ENCODE data around the gene GNAL. TPM values are rescaled to one million over a fixed set of nuclear protein-coding genes. Genes with fewer than 3 reads are reported as not detected.

GNAL gene
- polyA plus RNA-seq, 12 donors: 1.1 to 6.9 (median 2.1) TPM; not detected in 1

GRCh38 chr18:11719621-11720020, 30.6 kb downstream of the GNAL start:
- DNase-seq: no peak

- DNase-seq: no peak
Observed at GRCh38 chr18:11721720-11722119, 32.7 kb downstream of the GNAL start.

- DNase-seq: no peak
Observed at GRCh38 chr18:11724781-11725180, 35.7 kb downstream of the GNAL start.

- DNase-seq: no peak
Observed at GRCh38 chr18:11726556-11726955, 37.5 kb downstream of the GNAL start.

GRCh38 chr18:11728249-11728648, 39.2 kb downstream of the GNAL start:
- DNase-seq: no peak

GRCh38 chr18:11729556-11729955, 40.5 kb downstream of the GNAL start:
- no peak for DNase-seq

GRCh38 chr18:11733031-11733430, 44.0 kb downstream of the GNAL start:
- DNase-seq: peak; percentile 71

- DNase-seq: no peak
Observed at GRCh38 chr18:11736656-11737055, 47.6 kb downstream of the GNAL start.

- DNase-seq: no peak
Observed at GRCh38 chr18:11739893-11740292, 50.8 kb downstream of the GNAL start.

- DNase-seq: no peak
Observed at GRCh38 chr18:11740461-11740860, 51.4 kb downstream of the GNAL start.

- no peak for DNase-seq
Observed at GRCh38 chr18:11741505-11742145, 52.6 kb downstream of the GNAL start.

GRCh38 chr18:11745521-11745920, 56.5 kb downstream of the GNAL start:
- no peak for DNase-seq

GRCh38 chr18:11747286-11747685, 58.2 kb downstream of the GNAL start:
- DNase-seq: no peak

- DNase-seq: no peak
Observed at GRCh38 chr18:11747731-11748130, 58.7 kb downstream of the GNAL start.

- no peak for DNase-seq
Observed at GRCh38 chr18:11749305-11749704, 60.2 kb downstream of the GNAL start.

GRCh38 chr18:11750171-11750570, 61.1 kb downstream of the GNAL start:
- DNase-seq: no peak

- DNase-seq: no peak
Observed at GRCh38 chr18:11750581-11751310, 61.7 kb downstream of the GNAL start.

- DNase-seq: no peak
Observed at GRCh38 chr18:11751341-11752115, 62.5 kb downstream of the GNAL start.

GRCh38 chr18:11752116-11752911, 63.2 kb downstream of the GNAL start:
- peak; percentile 17 for DNase-seq

- no peak for DNase-seq
Observed at GRCh38 chr18:11754979-11755378, 65.9 kb downstream of the GNAL start.

- no peak for DNase-seq
Observed at GRCh38 chr18:11757084-11757590, 68.1 kb downstream of the GNAL start.

- no peak for DNase-seq
Observed at GRCh38 chr18:11759456-11759855, 70.4 kb downstream of the GNAL start.

Measured in muscle of arm (tissue), 12 donors.